ENCODE data around the gene EMC7.

Gene EMC7

GRCh38 chr15:34046471-34047145 is 55.1 kb downstream of the EMC7 start:
- in situ Hi-C loops (cut with MboI; ENCODE audit: low pct_unique_long_range_greater_than_20kb, low sequenced_read_pairs), result no loop called here

GRCh38 chr15:34043813-34044212 is 57.8 kb downstream of the EMC7 start:
- no peak for DNase-seq
- in situ Hi-C loops (cut with MboI; ENCODE audit: low pct_unique_long_range_greater_than_20kb, low sequenced_read_pairs), result no loop called here

More at GRCh38 chr15:34046471-34047145, 55.1 kb downstream of the EMC7 start:
- DNase-seq, result no peak

GRCh38 chr15:34043391-34043790 is 58.3 kb downstream of the EMC7 start:
- DNase-seq, result no peak

GRCh38 chr15:34039790-34040113 is 61.9 kb downstream of the EMC7 start:
- in situ Hi-C loops (cut with MboI; ENCODE audit: low pct_unique_long_range_greater_than_20kb, low sequenced_read_pairs), result no loop called here
- peak; percentile 61 for DNase-seq

More at GRCh38 chr15:34043391-34043790, 58.3 kb downstream of the EMC7 start:
- in situ Hi-C loops (cut with MboI; ENCODE audit: low pct_unique_long_range_greater_than_20kb, low sequenced_read_pairs), result no loop called here

- peak; percentile 57 for DNase-seq
- in situ Hi-C loops (cut with MboI; ENCODE audit: low pct_unique_long_range_greater_than_20kb, low sequenced_read_pairs), result no loop called here
Measured at GRCh38 chr15:34038871-34039789, 62.5 kb downstream of the EMC7 start, which contains the start of gene AVEN. TSS of gene AVEN (minus strand) at chr15:34039204. CDS start at chr15:34039046, 158 bp downstream.

GRCh38 chr15:34038023-34038870 is 63.4 kb downstream of the EMC7 start:
- in situ Hi-C loops (cut with MboI; ENCODE audit: low pct_unique_long_range_greater_than_20kb, low sequenced_read_pairs), result no loop called here
- DNase-seq, result peak; percentile 72
